H1 (cell line): Measurements from ENCODE around the gene PGAM5. TPM values are rescaled to one million over a fixed set of nuclear protein-coding genes. Genes with fewer than 3 reads are reported as not detected.

ENCODE experiments used
- CTCF ChIA-PET: fragments of 300-600 bp; sonication (Branson Sonifier 250); formaldehyde crosslinking; loops from one replicate; lab custom pipeline; 2021; ENCODE audit not compliant: partially characterized antibody; lab: Charles Lee
- POLR2A ChIA-PET: fragments of 300-600 bp; sonication (Branson Sonifier 250); formaldehyde crosslinking; loops from one replicate; lab custom pipeline; 2021; ENCODE audit warnings: inconsistent platforms; ENCODE audit not compliant: partially characterized antibody; lab: Charles Lee
- DNase-seq, 2 experiments: peaks; one replicate each; pipeline versions ENCODE4 v3.0.0 to v3.0.0-alpha.2; 2010 to 2022; ENCODE audit warnings: low spot score in 2 of 2, low read depth in 1 of 2, mixed read lengths in 1 of 2
- FAIRE-seq: peaks from 2 replicates; lab custom pipeline; 2011; peaks lifted over from hg19 to GRCh38; lab: Jason Lieb, UNC
- H2AFZ ChIP-seq: 2 replicates; pipeline ENCODE4 v1.8.1; 2012; ENCODE audit warnings: low read length, inconsistent platforms
- H2AK5ac ChIP-seq: 2 replicates; pipeline ENCODE4 v1.6.1; 2013; ENCODE audit warnings: low read depth, low read length
- H2BK120ac ChIP-seq: replicated peaks from 2 replicates; pipeline ENCODE3; 2013; ENCODE audit warnings: low read depth, low read length, inconsistent platforms
- H2BK12ac ChIP-seq: 2 replicates; pipeline ENCODE4 v1.6.1; 2013; ENCODE audit warnings: low read depth, low read length
- H2BK15ac ChIP-seq: 2 replicates; pipeline ENCODE4 v1.6.1; 2013; ENCODE audit warnings: low read length
- H2BK20ac ChIP-seq: 2 replicates; pipeline ENCODE4 v1.6.1; 2013; ENCODE audit warnings: low read length
- H2BK5ac ChIP-seq: 2 replicates; pipeline ENCODE4 v1.6.1; 2013; ENCODE audit warnings: low read depth, low read length
- H3K14ac ChIP-seq: 2 replicates; pipeline ENCODE4 v1.6.1; 2013; ENCODE audit warnings: inconsistent platforms; ENCODE audit not compliant: insufficient read length
- H3K18ac ChIP-seq: 2 replicates; pipeline ENCODE4 v1.6.1; 2013; ENCODE audit warnings: low read length; ENCODE audit errors: extremely low read depth
- H3K23ac ChIP-seq: 2 replicates; pipeline ENCODE4 v1.6.1; 2013; ENCODE audit warnings: inconsistent platforms; ENCODE audit not compliant: insufficient read length
- H3K23me2 ChIP-seq: 2 replicates; pipeline ENCODE4 v1.6.1; 2013; ENCODE audit warnings: low read depth, low read length
- H3K27ac ChIP-seq: 2 replicates; pipeline ENCODE4 v1.6.1; 2011; ENCODE audit warnings: low read depth, low read length, inconsistent platforms
- H3K27me3 ChIP-seq, 4 experiments: replicated peaks in 1 of 4; 1 replicate in 1 of 4; 2 replicates in 3 of 4; pipeline versions ENCODE4 v1.6.1 to v1.8.1; 2011 to 2013; ENCODE audit warnings: low read length in 3 of 4, mild to moderate bottlenecking in 3 of 4, inconsistent platforms in 2 of 4, mixed read lengths in 2 of 4, moderate library complexity in 1 of 4; ENCODE audit not compliant: control insufficient read depth in 3 of 4, insufficient read depth in 3 of 4; ENCODE audit errors: extremely low read depth in 1 of 4
- H3K36me3 ChIP-seq, 4 experiments: 2 replicates each; pipeline versions ENCODE4 v1.6.1 to v1.8.1; 2011 to 2013; ENCODE audit warnings: mild to moderate bottlenecking in 4 of 4, low read length in 3 of 4, moderate library complexity in 2 of 4, control low read depth in 1 of 4, inconsistent platforms in 1 of 4; ENCODE audit not compliant: insufficient read depth in 4 of 4, control insufficient read depth in 2 of 4
- H3K4ac ChIP-seq: replicated peaks from 2 replicates; pipeline ENCODE3; 2013; ENCODE audit warnings: low read length, low read depth, mixed read lengths, inconsistent platforms; ENCODE audit not compliant: insufficient read length
- H3K4me1 ChIP-seq, 4 experiments: replicated peaks in 1 of 4; 1 replicate in 1 of 4; 2 replicates in 3 of 4; pipeline versions ENCODE4 v1.6.1 to v1.8.1; 2011 to 2013; ENCODE audit warnings: low read length in 3 of 4, inconsistent platforms in 2 of 4, mixed read lengths in 1 of 4; ENCODE audit not compliant: insufficient read depth in 4 of 4, control insufficient read depth in 3 of 4
- H3K4me2 ChIP-seq, 2 experiments: 2 replicates each; pipeline versions ENCODE4 v1.6.1 to v1.8.1; 2011 to 2013; ENCODE audit warnings: low read depth in 2 of 2, low read length in 2 of 2, control low read depth in 1 of 2, inconsistent platforms in 1 of 2, mild to moderate bottlenecking in 1 of 2; ENCODE audit not compliant: insufficient read depth in 1 of 2
- H3K4me3 ChIP-seq, 4 experiments: fragments of 200-600, 300-600 bp in 1 of 4; sonication (generic), shearing (Covaris generic), sonication (Bioruptor Twin) in 1 of 4; 2 replicates each; pipeline versions ENCODE4 v1.5.1 to v1.8.1; 2011 to 2016; ENCODE audit warnings: low read length in 4 of 4, low read depth in 3 of 4, control low read depth in 2 of 4, inconsistent platforms in 2 of 4, mild to moderate bottlenecking in 2 of 4, mixed read lengths in 1 of 4, moderate library complexity in 1 of 4; ENCODE audit not compliant: insufficient read depth in 2 of 4; ENCODE audit errors: extremely low read depth in 1 of 4
- H3K56ac ChIP-seq: replicated peaks from 2 replicates; pipeline ENCODE3; 2013; ENCODE audit warnings: low read depth, mild to moderate bottlenecking, mixed read lengths, low read length, inconsistent platforms; ENCODE audit not compliant: insufficient read length
- H3K79me1 ChIP-seq: 2 replicates; pipeline ENCODE4 v1.6.1; 2013; ENCODE audit warnings: low read depth, low read length, control low read depth
- H3K79me2 ChIP-seq, 2 experiments: 2 replicates each; pipeline versions ENCODE4 v1.6.1 to v1.8.1; 2012 to 2013; ENCODE audit warnings: low read length in 2 of 2, mild to moderate bottlenecking in 2 of 2, inconsistent platforms in 1 of 2; ENCODE audit not compliant: insufficient read depth in 2 of 2, control insufficient read depth in 1 of 2
- H3K9ac ChIP-seq, 4 experiments: replicated peaks in 1 of 4; 1 replicate in 1 of 4; 2 replicates in 3 of 4; pipeline versions ENCODE4 v1.6.1 to v1.8.1; 2011 to 2013; ENCODE audit warnings: low read depth in 3 of 4, low read length in 3 of 4, control low read depth in 2 of 4, mild to moderate bottlenecking in 2 of 4, moderate library complexity in 2 of 4, inconsistent platforms in 1 of 4; ENCODE audit errors: extremely low read depth in 1 of 4
- H3K9me3 ChIP-seq, 2 experiments: 2 replicates each; pipeline versions ENCODE4 v1.6.1 to v1.8.1; 2012 to 2013; ENCODE audit warnings: mild to moderate bottlenecking in 2 of 2, moderate library complexity in 2 of 2, control low read depth in 1 of 2, inconsistent platforms in 1 of 2, low read depth in 1 of 2, low read length in 1 of 2, mixed read lengths in 1 of 2; ENCODE audit not compliant: insufficient read depth in 2 of 2
- H4K20me1 ChIP-seq, 2 experiments: replicated peaks in 1 of 2; 2 replicates each; pipeline versions ENCODE3 to v1.8.1; 2011 to 2013; ENCODE audit warnings: inconsistent platforms in 2 of 2, low read length in 2 of 2, mild to moderate bottlenecking in 1 of 2; ENCODE audit not compliant: insufficient read depth in 2 of 2, control insufficient read depth in 1 of 2
- H4K5ac ChIP-seq: 2 replicates; pipeline ENCODE4 v1.6.1; 2013; ENCODE audit warnings: low read length, low read depth, mixed read lengths, inconsistent platforms; ENCODE audit not compliant: insufficient read length
- H4K8ac ChIP-seq: 2 replicates; pipeline ENCODE4 v1.8.0; 2013; ENCODE audit warnings: mild to moderate bottlenecking, moderate library complexity, low read length, inconsistent platforms; ENCODE audit not compliant: insufficient read depth; ENCODE audit errors: extremely low read depth
- H4K91ac ChIP-seq: replicated peaks from 2 replicates; pipeline ENCODE3; 2013; ENCODE audit warnings: low read length, mixed read lengths, inconsistent platforms; ENCODE audit not compliant: insufficient read length
- ASH2L ChIP-seq: fragments of 200-600, 300-600 bp; sonication (generic); IDR thresholded peaks from one replicate; pipeline ENCODE4 v1.7.1; 2017; ENCODE audit warnings: low read length
- CBX8 ChIP-seq: fragments of 300-800, 300-1000 bp; sonication (generic); IDR thresholded peaks from 2 replicates; pipeline ENCODE4 v1.7.1; 2016; ENCODE audit warnings: low read depth, low read length, borderline replicate concordance
- CHD1 ChIP-seq: IDR thresholded peaks from 2 replicates; pipeline ENCODE4 v1.6.1; 2012; ENCODE audit warnings: low read depth, low read length, improper control_type of control experiment
- KDM4A ChIP-seq: IDR thresholded peaks from one replicate; pipeline ENCODE4 v1.7.1; 2012; ENCODE audit warnings: low read depth, mild to moderate bottlenecking, moderate library complexity, low read length, inconsistent platforms; ENCODE audit not compliant: severe bottlenecking
- NRF1 ChIP-seq: IDR thresholded peaks from 2 replicates; pipeline ENCODE4 v1.6.1; 2011; ENCODE audit warnings: mild to moderate bottlenecking, low read depth, low read length, improper control_type of control experiment
- POLR2A ChIP-seq, 2 experiments: IDR thresholded peaks; 1 replicate in 1 of 2; 2 replicates in 1 of 2; pipeline ENCODE4 v1.6.1; 2011; ENCODE audit warnings: low read depth in 2 of 2, low read length in 2 of 2, mild to moderate bottlenecking in 2 of 2; ENCODE audit errors: control extremely low read depth in 1 of 2
- RXRA ChIP-seq: IDR thresholded peaks from 2 replicates; pipeline ENCODE4 v1.6.1; 2011; ENCODE audit warnings: low read depth, mild to moderate bottlenecking, low read length, moderate library complexity; ENCODE audit not compliant: insufficient read depth
- SIX5 ChIP-seq: IDR thresholded peaks from 2 replicates; pipeline ENCODE4 v1.6.1; 2011; ENCODE audit warnings: mild to moderate bottlenecking, low read depth, low read length
- SP1 ChIP-seq: IDR thresholded peaks from 2 replicates; pipeline ENCODE4 v1.6.1; 2011; ENCODE audit warnings: low read depth, low read length
- WGBS, 2 experiments: shearing (Covaris generic) in 1 of 2; methylation state at CpG; one replicate each; pipeline versions ENCODE4 v1.1.6 to v1.1.7; 2013 to 2015; ENCODE audit warnings: low lambda C conversion rate in 2 of 2, mixed read lengths in 2 of 2, inconsistent platforms in 1 of 2, low coverage in 1 of 2, missing lambda C conversion rate in 1 of 2; ENCODE audit not compliant: insufficient replicate concordance in 2 of 2, insufficient coverage in 1 of 2, insufficient read length in 1 of 2; ENCODE audit errors: extremely low coverage in 1 of 2, missing lambda C conversion rate in 1 of 2; 5-methylcytosine and 5-hydroxymethylcytosine counted together
- polyA plus RNA-seq, 7 experiments: library from polyadenylated mRNA; depleted of rRNA in 3 of 7; stranded (reverse) in 5 of 7; unstranded in 2 of 7; fragments of >200 nt in 5 of 7; fragments of 200-250 nt in 2 of 7; gene quantifications; 1 replicate in 5 of 7; 2 replicates in 1 of 7; 4 replicates in 1 of 7; pipeline versions ENCODE4 v1.2.1 to v1.2.3, GENCODE V29; 2011 to 2013; ENCODE audit warnings: missing spikeins in 2 of 7, mixed read lengths in 2 of 7
- total RNA-seq: library from RNA; stranded (reverse); fragmentation: NEBNext Ultra II Directional; extraction: Animal tissue kit (Norgen Biotek cat#: 25700); gene quantifications from 2 replicates; pipeline ENCODE4 v1.2.1, GENCODE V29; 2021
- TF ChIP-seq, protein P1 (sequence below): IDR thresholded peaks from 2 replicates; pipeline ENCODE4 v1.6.1; 2012; ENCODE audit warnings: inconsistent platforms
- TF ChIP-seq, protein P2 (sequence below): IDR thresholded peaks from 2 replicates; pipeline ENCODE4 v1.6.1; 2012; ENCODE audit warnings: inconsistent platforms

Gene PGAM5
- total and polyA plus RNA-seq, 2 of the 8 experiments (the other 6 are each of a cell fraction or from before 2014, with no cell fraction given) = 66.4 to 84.0 TPM

DNA sequence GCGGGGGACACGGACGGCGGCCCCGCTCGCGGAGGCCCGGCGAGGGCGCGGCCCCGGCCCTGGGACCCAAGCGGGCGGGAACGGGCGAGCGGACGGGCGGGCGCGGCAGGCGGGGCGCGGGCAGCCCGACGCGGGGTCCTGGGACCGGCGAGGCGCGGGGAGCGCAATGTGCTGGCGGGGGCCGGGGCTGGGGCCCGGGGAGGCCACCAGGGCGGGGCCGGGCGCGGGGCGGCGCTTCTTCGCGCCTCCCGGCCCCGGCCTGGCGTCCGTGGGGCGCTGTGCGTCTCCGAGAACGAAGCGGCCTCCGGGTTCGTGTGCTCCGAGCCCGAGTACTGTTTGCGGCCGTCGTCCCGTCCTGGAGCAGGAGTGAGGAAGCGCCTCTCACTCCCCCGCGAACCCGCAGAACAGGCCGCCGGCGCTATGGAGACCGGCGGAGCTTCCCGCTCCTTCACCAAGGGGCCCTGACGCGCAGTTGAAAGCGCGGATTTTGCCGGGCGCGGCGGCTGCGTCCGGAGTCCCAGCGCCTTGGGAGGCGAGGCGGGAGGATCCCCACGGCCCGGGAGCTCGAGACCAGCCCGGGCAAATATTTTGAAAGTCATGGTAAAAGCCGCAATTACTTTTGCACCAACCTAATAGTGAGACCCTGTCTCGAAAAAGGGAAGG lies 51.4 kb downstream of the PGAM5 start:
- Histone ChIP-seq H3K18ac (peak overlapping the region; percentile 78; the same call in 1 of the 2 replicates), H3K79me1 (peaks cover 3% of the 10 kb centered on the region; the same call in 1 of the 2 replicates), H3K4me3 (peak overlapping the region; percentile 54 to 100 (median 70)), H3K9ac (peak overlapping the region; percentile 79 to 99 (median 86)), H2AFZ (no peak overlapping the region), H4K8ac (peak overlapping the region; percentile 97; the same call in 1 of the 2 replicates), H3K4me1 (peaks cover 0 to 4% (median 3%) of the 10 kb centered on the region in 4 experiments; a peak in 5 of 7 replicates), H2BK5ac (peak overlapping the region; percentile 78; the same call in 1 of the 2 replicates), H4K91ac (peak overlapping the region; percentile 54), H3K36me3 (no peaks in the 10 kb centered on the region), H2BK20ac (no peak overlapping the region), H2BK15ac (no peak overlapping the region; the same call in 1 of the 2 replicates), H3K23ac (no peak overlapping the region), H2AK5ac (no peak overlapping the region), H3K27me3 (no peaks in the 10 kb centered on the region), H2BK120ac (no peak overlapping the region), H4K20me1 (peaks cover 9 to 16% of the 10 kb centered on the region in 2 experiments), H3K23me2 (peaks cover 7% of the 10 kb centered on the region; the same call in 1 of the 2 replicates), H3K9me3 (no peaks in the 10 kb centered on the region), H3K14ac (no peak overlapping the region), H3K79me2 (peaks cover 21 to 43% of the 10 kb centered on the region in 2 experiments), H2BK12ac (no peak overlapping the region), H3K4me2 (peak overlapping the region; percentile 61 to 66), H3K27ac (peak overlapping the region; percentile 83), H3K4ac (no peak overlapping the region), H3K56ac (peak overlapping the region; percentile 83), H4K5ac (peak overlapping the region; percentile 90)
- CTCF ChIA-PET = no interaction called here
- POLR2A ChIA-PET = interaction anchor here (1.0 to 3.7 kb wide), 5 partner anchors 10 to 85 kb away, joined by 3 to 30 read pairs (median 6); no protein-coding TSS in a partner anchor
- FAIRE-seq = no peak
- peak; percentile 29 to 84 for DNase-seq
- WGBS, 2 experiments = 3% methylated on average over 54 of the region's 89 CpGs; no CpG with 5 or more reads in 1 of the 2 experiments
- TF ChIP-seq SP1 = no peak
- TF ChIP-seq CBX8 = no peak
- TF ChIP-seq NRF1 = no peak
- peak; percentile 65 to 92 for TF ChIP-seq POLR2A (IDR thresholded peaks at IDR 0.05; ENCODE audit: control extremely low read depth in 1 of 2, low read depth in 2 of 2, low read length in 2 of 2)
- TF ChIP-seq RXRA = no peak
- TF ChIP-seq, protein P1, sequence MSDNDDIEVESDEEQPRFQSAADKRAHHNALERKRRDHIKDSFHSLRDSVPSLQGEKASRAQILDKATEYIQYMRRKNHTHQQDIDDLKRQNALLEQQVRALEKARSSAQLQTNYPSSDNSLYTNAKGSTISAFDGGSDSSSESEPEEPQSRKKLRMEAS = no peak
- TF ChIP-seq KDM4A = peak; percentile 35
- peak; percentile 73 for TF ChIP-seq ASH2L
- TF ChIP-seq SIX5 = no peak
- TF ChIP-seq, protein P2, sequence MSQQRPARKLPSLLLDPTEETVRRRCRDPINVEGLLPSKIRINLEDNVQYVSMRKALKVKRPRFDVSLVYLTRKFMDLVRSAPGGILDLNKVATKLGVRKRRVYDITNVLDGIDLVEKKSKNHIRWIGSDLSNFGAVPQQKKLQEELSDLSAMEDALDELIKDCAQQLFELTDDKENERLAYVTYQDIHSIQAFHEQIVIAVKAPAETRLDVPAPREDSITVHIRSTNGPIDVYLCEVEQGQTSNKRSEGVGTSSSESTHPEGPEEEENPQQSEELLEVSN = peak; percentile 63
- no peak for TF ChIP-seq CHD1
